Lung (tissue), 12 donors: ENCODE results near the gene NACC2. TPM values are rescaled to one million over a fixed set of nuclear protein-coding genes. Genes with fewer than 3 reads are reported as not detected.

Experiments used
- ATAC-seq: fragments of 200-7000 bp; cut with Tn5 transposase; one replicate; pipeline ENCODE4 v1.9.1; 2020; ENCODE audit warnings: moderate number of reproducible peaks; ENCODE audit not compliant: insufficient read depth, low FRiP score
- DNase-seq, 3 donors: peaks; one replicate each; pipeline ENCODE4 v3.0.0-alpha.2; 2013 to 2017
- H3K27ac ChIP-seq, 2 donors: one replicate each; pipeline ENCODE4 v1.5.1; 2013; ENCODE audit warnings: mild to moderate bottlenecking in 2 of 2, moderate library complexity in 2 of 2, control low read depth in 1 of 2, inconsistent platforms in 1 of 2, low read depth in 1 of 2, low read length in 1 of 2
- H3K27me3 ChIP-seq, 3 donors: one replicate each; pipeline ENCODE4 v1.5.1; 2013; ENCODE audit warnings: low read length in 2 of 3; ENCODE audit not compliant: control insufficient read depth in 3 of 3, insufficient read depth in 3 of 3
- H3K36me3 ChIP-seq, 4 donors: one replicate each; pipeline ENCODE4 v1.5.1; 2013; ENCODE audit warnings: low read length in 4 of 4, mild to moderate bottlenecking in 1 of 4, moderate library complexity in 1 of 4; ENCODE audit not compliant: control insufficient read depth in 4 of 4, insufficient read depth in 4 of 4
- H3K4me1 ChIP-seq, 5 donors: one replicate each; pipeline ENCODE4 v1.5.1; 2013; ENCODE audit warnings: low read length in 5 of 5, mild to moderate bottlenecking in 2 of 5, moderate library complexity in 1 of 5; ENCODE audit not compliant: control insufficient read depth in 5 of 5, insufficient read depth in 5 of 5
- H3K4me3 ChIP-seq: one replicate; pipeline ENCODE4 v1.5.1; 2013; ENCODE audit warnings: mild to moderate bottlenecking, control low read depth, moderate library complexity
- H3K9ac ChIP-seq, 2 donors: one replicate each; pipeline ENCODE4 v1.5.1; 2013; ENCODE audit warnings: low read length in 2 of 2, control low read depth in 1 of 2; ENCODE audit not compliant: insufficient read depth in 1 of 2
- H3K9me3 ChIP-seq, 4 donors: one replicate each; pipeline ENCODE4 v1.5.1; 2013; ENCODE audit warnings: low read length in 3 of 4, mild to moderate bottlenecking in 1 of 4, moderate library complexity in 1 of 4; ENCODE audit not compliant: control insufficient read depth in 4 of 4, insufficient read depth in 3 of 4
- CTCF ChIP-seq: IDR thresholded peaks from 2 replicates; pipeline ENCODE4 v1.5.1; 2012; ENCODE audit warnings: mild to moderate bottlenecking; ENCODE audit errors: control extremely low read depth, extremely low read depth
- WGBS, 2 donors: extraction: QIAGEN DNeasy Blood & Tissue Kit; methylation state at CpG; one replicate each; pipeline ENCODE4 v1.1.7; 2013; 5-methylcytosine and 5-hydroxymethylcytosine counted together
- polyA plus RNA-seq, 2 donors: library from polyadenylated mRNA; stranded (reverse); fragments of 200-250 nt; gene quantifications; one replicate each; pipeline ENCODE4 v1.2.1, GENCODE V29; 2013
- total RNA-seq, 2 donors: library from RNA; depleted of rRNA in 1 of 2; stranded (reverse); fragments of >200 nt in 1 of 2; gene quantifications; one replicate each; pipeline ENCODE4 v1.2.1, GENCODE V29; 2014 to 2021
- donor health status: control.
- donor health status: control.
- donor health status: Bipolar disorder and iron deficiency.
- donor health status: healthy.
- donor health status: DM: yes; HTN: yes; CAD: no.

Gene NACC2
- total and polyA plus RNA-seq, 4 donors = 5.9 to 32.7 (median 10.5) TPM

- TF ChIP-seq CTCF = no peak
- H3K9me3 ChIP-seq = no peaks in the 10 kb centered on the region
- WGBS, 2 donors = 72 to 73% methylated on average over 27 of the region's 27 CpGs
- H3K27ac ChIP-seq = peak overlapping the region; percentile 41 to 81
- ATAC-seq = no peak
- H3K9ac ChIP-seq = no peak overlapping the region
- H3K4me1 ChIP-seq = peaks cover 9 to 46% (median 14%) of the 10 kb centered on the region in 5 donors
- no peak overlapping the region for H3K4me3 ChIP-seq
- no peak for DNase-seq
- no peaks in the 10 kb centered on the region for H3K36me3 ChIP-seq
- peaks cover 0 to 3% (median 0%) of the 10 kb centered on the region in 3 donors for H3K27me3 ChIP-seq
These were observed 13.7 kb upstream of the NACC2 start for GRCh38 chr9:136108648-136109266.

- no peak for ATAC-seq
- H3K4me1 ChIP-seq = peaks cover 9 to 46% (median 14%) of the 10 kb centered on the region in 5 donors
These were observed 13.0 kb upstream of the NACC2 start for GRCh38 chr9:136107953-136108647.

GRCh38 chr9:136107155-136107952, 12.3 kb upstream of the NACC2 start:
- no peaks in the 10 kb centered on the region for H3K9me3 ChIP-seq
- WGBS, 2 donors = 18 to 35% methylated on average over 29 of the region's 29 CpGs
- H3K4me1 ChIP-seq = peaks cover 9 to 46% (median 14%) of the 10 kb centered on the region in 5 donors
- peaks cover 0 to 3% (median 0%) of the 10 kb centered on the region in 3 donors for H3K27me3 ChIP-seq
- H3K4me3 ChIP-seq = no peak overlapping the region
- H3K36me3 ChIP-seq = no peaks in the 10 kb centered on the region
- ATAC-seq (no peak), DNase-seq (no peak)
- H3K9ac ChIP-seq = no peak overlapping the region
- peak overlapping the region in 1 of 2 donors; percentile 26 for H3K27ac ChIP-seq
- TF ChIP-seq CTCF = no peak

More at GRCh38 chr9:136107953-136108647, 13.0 kb upstream of the NACC2 start:
- H3K9ac ChIP-seq = no peak overlapping the region
- no peak overlapping the region for H3K4me3 ChIP-seq
- DNase-seq = no peak
- TF ChIP-seq CTCF = no peak
- peak overlapping the region in 1 of 2 donors; percentile 12 for H3K27ac ChIP-seq
- H3K27me3 ChIP-seq = peaks cover 0 to 3% (median 0%) of the 10 kb centered on the region in 3 donors
- no peaks in the 10 kb centered on the region for H3K36me3 ChIP-seq
- WGBS, 2 donors = 73 to 77% methylated on average over 29 of the region's 29 CpGs
- H3K9me3 ChIP-seq = no peaks in the 10 kb centered on the region
